ENCODE results near the gene ATP2C2. TPM values are rescaled to one million over a fixed set of nuclear protein-coding genes. Genes with fewer than 3 reads are reported as not detected.

Gene ATP2C2
- total and polyA plus RNA-seq, 2 experiments from 2014 or later: 2.1 TPM

- no peak overlapping the region for H3K27ac ChIP-seq (ENCODE audit: low read depth)
- H3K4me2 ChIP-seq: peak overlapping the region; percentile 52; the same call in 1 of the 2 replicates
- no peak overlapping the region for H3K27ac Mint-ChIP-seq
- DNase-seq (ENCODE audit: low spot score): peak; percentile 28
- H4K20me1 ChIP-seq (replicated peaks; ENCODE audit: insufficient read depth): no peaks in the 10 kb centered on the region
- no peak overlapping the region for H3K4me3 ChIP-seq
- H3K36me3 Mint-ChIP-seq (ENCODE audit: low read depth): no peaks in the 10 kb centered on the region
- H3K4me1 Mint-ChIP-seq: peaks cover 26% of the 10 kb centered on the region
- TF ChIP-seq NANOG (IDR thresholded peaks at IDR 0.05; ENCODE audit: borderline replicate concordance) (no peak), ETS1 (IDR thresholded peaks at IDR 0.05) (peak; percentile 36; the same call in 1 of the 2 replicates), CTCF (conservative IDR thresholded peaks at IDR 0.05; ENCODE audit: low read depth in 2 of 2) (no peak)
- peaks cover 21% of the 10 kb centered on the region for H3K4me1 ChIP-seq (ENCODE audit: insufficient read depth)
- H3K9me2 ChIP-seq (ENCODE audit: insufficient read depth): no peaks in the 10 kb centered on the region
- H3K4me3 Mint-ChIP-seq: peak overlapping the region; percentile 1; the same call in 2 of the 3 replicates
- no peaks in the 10 kb centered on the region for H3K9me3 Mint-ChIP-seq
- no peaks in the 10 kb centered on the region for H3K79me2 ChIP-seq (replicated peaks; ENCODE audit: insufficient read depth)
- H3F3A ChIP-seq (replicated peaks; ENCODE audit: low read depth): no peaks in the 10 kb centered on the region
- H3K36me3 ChIP-seq (ENCODE audit: insufficient read depth): no peaks in the 10 kb centered on the region
- H3K27me3 Mint-ChIP-seq (ENCODE audit: insufficient read depth, low read depth, poor library complexity): peaks cover 26% of the 10 kb centered on the region
- peaks cover 26% of the 10 kb centered on the region for H3K27me3 ChIP-seq (ENCODE audit: insufficient read depth)
- ATAC-seq: no peak
- no peak overlapping the region for H2AFZ ChIP-seq
Observed at GRCh38 chr16:84369938-84370627, 1.7 kb downstream of the ATP2C2 start.

- Histone ChIP-seq H3K79me2 (replicated peaks; ENCODE audit: insufficient read depth) (no peaks in the 10 kb centered on the region), H4K20me1 (replicated peaks; ENCODE audit: insufficient read depth) (no peaks in the 10 kb centered on the region), H3K27me3 (ENCODE audit: insufficient read depth) (peaks cover 26% of the 10 kb centered on the region), H3K4me2 (peak overlapping the region; percentile 52; the same call in 1 of the 2 replicates), H3K36me3 (ENCODE audit: insufficient read depth) (no peaks in the 10 kb centered on the region), H3K4me3 (no peak overlapping the region), H3K27ac (ENCODE audit: low read depth) (no peak overlapping the region), H3K9me2 (ENCODE audit: insufficient read depth) (no peaks in the 10 kb centered on the region), H2AFZ (peak overlapping the region; percentile 47; the same call in 1 of the 2 replicates), H3F3A (replicated peaks; ENCODE audit: low read depth) (no peaks in the 10 kb centered on the region), H3K4me1 (ENCODE audit: insufficient read depth) (peaks cover 21% of the 10 kb centered on the region)
- H3K36me3 Mint-ChIP-seq (ENCODE audit: low read depth): no peaks in the 10 kb centered on the region; the same call in 2 of the 3 replicates
- no peak overlapping the region; the same call in 2 of the 3 replicates for H3K4me3 Mint-ChIP-seq
- peaks cover 26% of the 10 kb centered on the region for H3K27me3 Mint-ChIP-seq (ENCODE audit: insufficient read depth, low read depth, poor library complexity)
- no peak for ATAC-seq
- DNase-seq (ENCODE audit: low spot score): no peak
- TF ChIP-seq CREB1 (CRISPR knock-in tag; IDR thresholded peaks at IDR 0.05; ENCODE audit: low read depth) (no peak), NANOG (IDR thresholded peaks at IDR 0.05; ENCODE audit: borderline replicate concordance) (no peak), ZNF462 (CRISPR knock-in tag; IDR thresholded peaks at IDR 0.05) (no peak), EZH2 (IDR thresholded peaks at IDR 0.05; ENCODE audit: low read depth, unreplicated experiment) (no peak), ETS1 (IDR thresholded peaks at IDR 0.05) (no peak), ZNF331 (CRISPR knock-in tag; IDR thresholded peaks at IDR 0.05; ENCODE audit: low read depth) (no peak)
- no peak overlapping the region for H3K27ac Mint-ChIP-seq
- peaks cover 26% of the 10 kb centered on the region for H3K4me1 Mint-ChIP-seq
- H3K9me3 Mint-ChIP-seq: no peaks in the 10 kb centered on the region
Observed at GRCh38 chr16:84370723-84371552, 2.6 kb downstream of the ATP2C2 start.
